GM23338 (cell line): ENCODE data around the gene HES3.

Experiments used
- CREB1 ChIP-seq: fragments of 250-450 bp; sonication (Bioruptor Pico); IDR thresholded peaks from 2 replicates; pipeline ENCODE4 v1.5.0; 2020; ENCODE audit warnings: low read depth, mild to moderate bottlenecking, moderate library complexity
- EZH2 ChIP-seq: fragments of 200-600 bp; sonication (generic); IDR thresholded peaks from one replicate; pipeline ENCODE4 v1.8.0; 2017; ENCODE audit warnings: antibody characterized with exemption, mild to moderate bottlenecking, low read depth; ENCODE audit not compliant: unreplicated experiment
- EZH2phosphoT487 ChIP-seq: fragments of 200-600 bp; sonication (generic); IDR thresholded peaks from one replicate; pipeline ENCODE4 v1.8.1; 2018; ENCODE audit warnings: antibody characterized with exemption; ENCODE audit not compliant: unreplicated experiment
- JUNB ChIP-seq: IDR thresholded peaks from one replicate; pipeline ENCODE4 v1.6.1; 2016; ENCODE audit warnings: antibody characterized with exemption; ENCODE audit not compliant: unreplicated experiment
- NANOG ChIP-seq: IDR thresholded peaks from 2 replicates; pipeline ENCODE4 v1.6.1; 2016; ENCODE audit warnings: antibody characterized with exemption, borderline replicate concordance
- POLR2AphosphoS5 ChIP-seq: IDR thresholded peaks from 2 replicates; pipeline ENCODE4 v1.6.1; 2016; ENCODE audit warnings: antibody characterized with exemption, low read depth
- TF ChIP-seq, protein P1 (sequence below), 2 experiments: fragments of 200-600 bp in 1 of 2; sonication (generic) in 1 of 2; conservative IDR thresholded peaks; 2 replicates each; pipeline versions ENCODE4 v1.5.1 to v1.6.1; 2016 to 2017; ENCODE audit warnings: antibody characterized with exemption in 2 of 2, low read depth in 2 of 2, mild to moderate bottlenecking in 2 of 2, moderate library complexity in 1 of 2
- TF ChIP-seq, protein P2 (sequence below): IDR thresholded peaks from 2 replicates; pipeline ENCODE4 v1.6.1; 2016; ENCODE audit warnings: antibody characterized with exemption

DNA sequence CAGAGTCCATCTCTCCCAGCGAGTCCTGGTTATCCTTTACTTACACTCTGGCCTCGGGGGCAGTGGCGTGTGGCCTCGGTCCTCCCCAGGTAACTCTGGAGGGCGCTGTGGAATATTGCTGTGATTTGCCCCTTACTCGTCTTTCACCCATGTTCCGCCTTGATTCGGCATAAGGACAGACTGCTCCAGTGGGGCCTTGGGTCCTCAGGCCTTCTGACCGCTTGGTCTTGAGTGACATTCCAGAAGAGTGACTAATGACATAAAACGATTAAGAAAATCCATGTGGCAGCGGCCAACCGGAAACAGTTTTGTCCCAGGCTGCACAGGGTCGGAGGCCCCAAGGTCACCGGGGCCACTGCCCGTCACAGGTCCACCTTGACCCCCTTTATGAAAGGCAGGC is 19.3 kb upstream of the HES3 start:
- TF ChIP-seq, protein P1, sequence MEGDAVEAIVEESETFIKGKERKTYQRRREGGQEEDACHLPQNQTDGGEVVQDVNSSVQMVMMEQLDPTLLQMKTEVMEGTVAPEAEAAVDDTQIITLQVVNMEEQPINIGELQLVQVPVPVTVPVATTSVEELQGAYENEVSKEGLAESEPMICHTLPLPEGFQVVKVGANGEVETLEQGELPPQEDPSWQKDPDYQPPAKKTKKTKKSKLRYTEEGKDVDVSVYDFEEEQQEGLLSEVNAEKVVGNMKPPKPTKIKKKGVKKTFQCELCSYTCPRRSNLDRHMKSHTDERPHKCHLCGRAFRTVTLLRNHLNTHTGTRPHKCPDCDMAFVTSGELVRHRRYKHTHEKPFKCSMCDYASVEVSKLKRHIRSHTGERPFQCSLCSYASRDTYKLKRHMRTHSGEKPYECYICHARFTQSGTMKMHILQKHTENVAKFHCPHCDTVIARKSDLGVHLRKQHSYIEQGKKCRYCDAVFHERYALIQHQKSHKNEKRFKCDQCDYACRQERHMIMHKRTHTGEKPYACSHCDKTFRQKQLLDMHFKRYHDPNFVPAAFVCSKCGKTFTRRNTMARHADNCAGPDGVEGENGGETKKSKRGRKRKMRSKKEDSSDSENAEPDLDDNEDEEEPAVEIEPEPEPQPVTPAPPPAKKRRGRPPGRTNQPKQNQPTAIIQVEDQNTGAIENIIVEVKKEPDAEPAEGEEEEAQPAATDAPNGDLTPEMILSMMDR (conservative IDR thresholded peaks at IDR 0.05; ENCODE audit: low read depth in 2 of 2) = no peak; a peak in 1 of 4 replicates
- TF ChIP-seq POLR2AphosphoS5 = no peak
- TF ChIP-seq NANOG = no peak
- TF ChIP-seq EZH2 = no peak
- TF ChIP-seq, protein P2, sequence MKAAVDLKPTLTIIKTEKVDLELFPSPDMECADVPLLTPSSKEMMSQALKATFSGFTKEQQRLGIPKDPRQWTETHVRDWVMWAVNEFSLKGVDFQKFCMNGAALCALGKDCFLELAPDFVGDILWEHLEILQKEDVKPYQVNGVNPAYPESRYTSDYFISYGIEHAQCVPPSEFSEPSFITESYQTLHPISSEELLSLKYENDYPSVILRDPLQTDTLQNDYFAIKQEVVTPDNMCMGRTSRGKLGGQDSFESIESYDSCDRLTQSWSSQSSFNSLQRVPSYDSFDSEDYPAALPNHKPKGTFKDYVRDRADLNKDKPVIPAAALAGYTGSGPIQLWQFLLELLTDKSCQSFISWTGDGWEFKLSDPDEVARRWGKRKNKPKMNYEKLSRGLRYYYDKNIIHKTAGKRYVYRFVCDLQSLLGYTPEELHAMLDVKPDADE = no peak
- TF ChIP-seq EZH2phosphoT487 = no peak
- TF ChIP-seq JUNB = no peak
- no peak for TF ChIP-seq CREB1
